GM10266 (cell line): Measurements from ENCODE around the gene VPS9D1.

ENCODE experiments used
- DNase-seq: peaks from one replicate; pipeline ENCODE4 v3.0.0; 2012; ENCODE audit errors: extremely low spot score
- CTCF ChIP-seq: IDR thresholded peaks from 2 replicates; pipeline ENCODE4 v1.5.1; 2012; ENCODE audit warnings: mild to moderate bottlenecking, low read depth; ENCODE audit not compliant: control insufficient read depth, insufficient read depth; ENCODE audit errors: missing control alignments

The VPS9D1 gene

GRCh38 chr16:89716916-89717687, 3.6 kb downstream of the VPS9D1 start:
- TF ChIP-seq CTCF, result no peak
- DNase-seq, result no peak

- no peak for DNase-seq
- no peak for TF ChIP-seq CTCF
These were observed 4.2 kb downstream of the VPS9D1 start for GRCh38 chr16:89716493-89716892.

GRCh38 chr16:89712274-89712781, 8.4 kb downstream of the VPS9D1 start:
- no peak for DNase-seq
- no peak for TF ChIP-seq CTCF

GRCh38 chr16:89711601-89712273, 9.0 kb downstream of the VPS9D1 start:
- DNase-seq, result peak; percentile 99
- no peak for TF ChIP-seq CTCF

- TF ChIP-seq CTCF, result no peak
- DNase-seq, result no peak
These were observed 9.8 kb downstream of the VPS9D1 start for GRCh38 chr16:89710709-89711564.

- DNase-seq, result no peak
- TF ChIP-seq CTCF, result no peak
These were observed 10.8 kb downstream of the VPS9D1 start for GRCh38 chr16:89709716-89710432.
